Superior temporal gyrus (tissue), 1 donor: ENCODE data around the gene KCNC3.

Source experiments
- DNase-seq: peaks from one replicate; pipeline ENCODE4 v3.0.0-alpha.2; 2016; ENCODE audit errors: extremely low spot score

The KCNC3 gene

DNA sequence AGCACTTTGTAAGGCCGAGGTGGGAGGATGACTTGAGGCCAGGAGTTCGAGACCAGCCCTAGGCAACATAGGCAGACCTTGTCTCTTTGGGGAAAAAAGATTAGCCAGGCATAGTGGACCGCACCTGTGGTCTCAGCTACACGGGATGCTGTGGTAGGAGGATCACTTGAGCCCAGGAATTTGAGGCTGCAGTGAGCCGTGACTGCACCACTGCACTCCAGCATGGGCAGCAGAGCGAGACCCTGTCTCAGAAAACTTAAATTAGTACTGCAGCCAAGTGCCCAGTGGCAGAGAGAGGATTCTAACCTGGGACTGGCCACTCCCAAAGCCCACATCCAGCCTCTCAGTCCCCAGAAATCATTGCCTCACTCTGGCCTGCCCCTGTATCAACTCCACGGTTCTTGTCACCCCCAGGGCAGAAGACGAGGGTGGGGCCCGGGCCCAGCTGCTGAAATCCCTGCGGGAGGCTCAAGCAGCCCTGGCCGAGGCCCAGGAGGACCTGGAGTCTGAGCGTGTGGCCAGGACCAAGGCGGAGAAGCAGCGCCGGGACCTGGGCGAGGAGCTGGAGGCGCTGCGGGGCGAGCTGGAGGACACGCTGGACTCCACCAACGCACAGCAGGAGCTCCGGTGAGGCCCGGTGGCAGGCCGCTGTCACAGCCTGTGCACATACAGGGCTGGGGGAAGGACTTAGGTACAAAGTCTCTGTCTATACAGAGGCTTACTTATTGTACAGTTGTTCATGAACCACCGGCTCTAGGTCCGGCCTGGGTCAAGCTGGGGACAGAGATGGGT, 53.4 kb downstream of the KCNC3 start:
- no peak for DNase-seq

GRCh38 chr19:50273821-50274220, 55.4 kb downstream of the KCNC3 start:
- no peak for DNase-seq

DNA sequence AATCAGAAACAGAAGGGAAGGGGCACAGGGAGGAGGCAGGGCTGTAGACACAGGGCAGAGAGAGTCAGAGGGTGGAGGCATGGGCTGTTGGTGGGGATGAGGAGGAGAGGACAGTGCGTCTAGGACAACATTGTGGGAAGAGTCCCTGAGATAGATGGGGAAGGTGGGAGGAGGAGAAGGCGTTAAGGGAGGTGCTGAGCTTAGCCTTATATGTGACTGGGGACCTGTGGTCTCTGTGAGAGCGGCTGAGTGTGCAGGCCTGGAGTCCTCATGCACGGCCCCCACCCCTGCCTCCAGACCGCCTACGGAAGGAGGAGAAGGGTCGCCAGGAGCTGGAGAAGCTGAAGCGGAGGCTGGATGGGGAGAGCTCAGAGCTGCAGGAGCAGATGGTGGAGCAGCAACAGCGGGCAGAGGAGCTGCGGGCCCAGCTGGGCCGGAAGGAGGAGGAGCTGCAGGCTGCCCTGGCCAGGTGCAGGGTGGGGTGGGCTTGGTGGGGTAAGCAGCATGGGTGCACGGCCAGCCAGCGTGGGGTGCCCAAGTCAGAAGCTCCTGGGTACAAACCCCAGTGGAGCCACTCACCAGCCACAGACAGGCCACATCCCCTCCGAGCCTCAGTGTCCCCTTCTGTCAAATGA, 56.8 kb downstream of the KCNC3 start:
- DNase-seq: no peak

DNA sequence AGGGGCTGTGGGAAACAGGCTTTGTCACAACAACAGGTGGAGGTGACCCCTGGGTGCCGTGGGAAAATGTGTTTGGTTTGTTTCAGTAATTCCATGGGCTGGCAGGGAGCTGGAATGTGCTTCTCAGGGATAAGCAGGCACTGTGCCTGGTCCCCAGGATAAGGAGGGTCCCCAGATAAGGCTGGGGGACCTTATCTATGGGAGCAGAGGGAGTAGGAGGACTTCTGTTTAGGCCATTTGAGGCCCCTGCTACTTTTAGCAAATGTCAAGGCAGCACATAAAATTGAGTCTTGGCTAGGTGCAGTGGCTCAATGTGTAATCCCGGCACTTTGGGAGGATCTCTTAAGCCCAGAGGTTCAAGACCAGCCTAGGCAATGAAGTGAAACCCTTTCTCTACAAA, 59.5 kb downstream of the KCNC3 start:
- DNase-seq: no peak

- DNase-seq: no peak
Observed at GRCh38 chr19:50268501-50268900, 60.7 kb downstream of the KCNC3 start.

- DNase-seq: no peak
Observed at GRCh38 chr19:50268041-50268440, 61.1 kb downstream of the KCNC3 start.

DNA sequence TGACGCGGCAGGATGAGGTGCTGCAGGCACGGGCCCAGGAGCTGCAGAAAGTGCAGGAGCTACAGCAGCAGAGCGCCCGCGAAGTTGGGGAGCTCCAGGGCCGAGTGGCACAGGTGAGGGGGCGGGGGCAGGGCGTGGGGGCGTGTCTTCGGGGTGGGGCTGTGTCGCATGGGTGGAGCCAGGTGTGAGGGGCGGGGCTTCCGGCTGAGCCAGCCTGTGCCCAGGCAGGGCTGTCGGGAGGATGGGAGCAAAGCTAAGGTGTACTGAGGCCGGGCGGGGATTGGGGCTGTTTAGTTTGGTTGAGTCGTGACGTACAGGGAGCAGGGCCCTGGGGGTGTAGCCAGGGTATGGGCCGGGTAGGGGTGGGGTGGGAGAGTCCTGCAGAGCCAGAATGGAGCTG, 62.3 kb downstream of the KCNC3 start:
- DNase-seq: no peak

- peak; percentile 7 for DNase-seq
Observed at GRCh38 chr19:50266041-50266440, 63.1 kb downstream of the KCNC3 start.

- no peak for DNase-seq
Observed at GRCh38 chr19:50264483-50265186, 64.5 kb downstream of the KCNC3 start.

GRCh38 chr19:50263176-50263575, 66.0 kb downstream of the KCNC3 start:
- DNase-seq: no peak
